ENCODE data around the gene TTC21A.

TTC21A gene

GRCh38 chr3:39099242-39099641, 8.2 kb upstream of the TTC21A start:
- no peak for DNase-seq (ENCODE audit: low read depth)
- no peak for TF ChIP-seq MAX (IDR thresholded peaks at IDR 0.05; ENCODE audit: low read depth, low read length)
- TF ChIP-seq MYC (IDR thresholded peaks at IDR 0.05; ENCODE audit: low read depth, low read length), result no peak
- no peak for TF ChIP-seq POLR2A (IDR thresholded peaks at IDR 0.05; ENCODE audit: extremely low read depth, insufficient read length)
- TF ChIP-seq CTCF (IDR thresholded peaks at IDR 0.05; ENCODE audit: low read depth, low read length), result no peak
- no peak overlapping the region for H3K4me3 ChIP-seq (ENCODE audit: low read depth, low read length)

GRCh38 chr3:39099738-39100499, 7.6 kb upstream of the TTC21A start:
- no peak for DNase-seq (ENCODE audit: low read depth)
- no peak for TF ChIP-seq MAX (IDR thresholded peaks at IDR 0.05; ENCODE audit: low read depth, low read length)
- no peak for TF ChIP-seq CTCF (IDR thresholded peaks at IDR 0.05; ENCODE audit: low read depth, low read length)
- TF ChIP-seq POLR2A (IDR thresholded peaks at IDR 0.05; ENCODE audit: extremely low read depth, insufficient read length), result no peak
- no peak for TF ChIP-seq MYC (IDR thresholded peaks at IDR 0.05; ENCODE audit: low read depth, low read length)

GRCh38 chr3:39100500-39100886, 7.0 kb upstream of the TTC21A start:
- H3K4me3 ChIP-seq (ENCODE audit: low read depth, low read length), result no peak overlapping the region
- no peak for TF ChIP-seq CTCF (IDR thresholded peaks at IDR 0.05; ENCODE audit: low read depth, low read length)
- TF ChIP-seq MAX (IDR thresholded peaks at IDR 0.05; ENCODE audit: low read depth, low read length), result no peak
- TF ChIP-seq MYC (IDR thresholded peaks at IDR 0.05; ENCODE audit: low read depth, low read length), result no peak
- no peak for TF ChIP-seq POLR2A (IDR thresholded peaks at IDR 0.05; ENCODE audit: extremely low read depth, insufficient read length)
- no peak for DNase-seq (ENCODE audit: low read depth)

More at GRCh38 chr3:39099738-39100499, 7.6 kb upstream of the TTC21A start:
- no peak overlapping the region for H3K4me3 ChIP-seq (ENCODE audit: low read depth, low read length)

GRCh38 chr3:39101022-39101689, 6.3 kb upstream of the TTC21A start:
- no peak overlapping the region for H3K4me3 ChIP-seq (ENCODE audit: low read depth, low read length)
- DNase-seq (ENCODE audit: low read depth), result peak; percentile 60
- TF ChIP-seq MYC (IDR thresholded peaks at IDR 0.05; ENCODE audit: low read depth, low read length) (no peak), CTCF (IDR thresholded peaks at IDR 0.05; ENCODE audit: low read depth, low read length) (peak; percentile 81)

GRCh38 chr3:39102504-39103323, 4.8 kb upstream of the TTC21A start:
- no peak for TF ChIP-seq MYC (IDR thresholded peaks at IDR 0.05; ENCODE audit: low read depth, low read length)
- TF ChIP-seq CTCF (IDR thresholded peaks at IDR 0.05; ENCODE audit: low read depth, low read length), result no peak
- no peak for TF ChIP-seq MAX (IDR thresholded peaks at IDR 0.05; ENCODE audit: low read depth, low read length)
- no peak for TF ChIP-seq POLR2A (IDR thresholded peaks at IDR 0.05; ENCODE audit: extremely low read depth, insufficient read length)

More at GRCh38 chr3:39102504-39103323, 4.8 kb upstream of the TTC21A start:
- DNase-seq (ENCODE audit: low read depth), result no peak
- no peak overlapping the region for H3K4me3 ChIP-seq (ENCODE audit: low read depth, low read length)
